BJ (cell line): ENCODE measurements around the gene COQ4. TPM values are rescaled to one million over a fixed set of nuclear protein-coding genes. Genes with fewer than 3 reads are reported as not detected.

ENCODE experiments used
- CTCF ChIA-PET: fragments of 350-600 bp; formaldehyde crosslinking; extraction: SDS; loops from one replicate; lab custom pipeline; 2021; ENCODE audit warnings: antibody characterized with exemption, inconsistent platforms; lab: Yijun Ruan, JAX
- POLR2A ChIA-PET: fragments of 300-600 bp; sonication (Branson Sonifier 250); formaldehyde crosslinking; extraction: SDS; loops from one replicate; lab custom pipeline; 2021; ENCODE audit warnings: antibody characterized with exemption; lab: Charles Lee
- DNase-seq: peaks from one replicate; pipeline ENCODE4 v3.0.0-alpha.2; 2011; ENCODE audit warnings: low read depth
- H3K27me3 ChIP-seq: 2 replicates; pipeline ENCODE4 v1.6.0; 2011; ENCODE audit warnings: low read length; ENCODE audit not compliant: control insufficient read depth, insufficient read depth
- H3K36me3 ChIP-seq: 2 replicates; pipeline ENCODE4 v1.5.1; 2011; ENCODE audit warnings: low read length; ENCODE audit not compliant: control insufficient read depth, insufficient read depth
- H3K4me3 ChIP-seq: 2 replicates; pipeline ENCODE4 v1.5.1; 2011; ENCODE audit warnings: low read depth, mild to moderate bottlenecking, control low read depth, low read length
- CTCF ChIP-seq: IDR thresholded peaks from 2 replicates; pipeline ENCODE4 v1.5.1; 2011; ENCODE audit warnings: low read depth, mild to moderate bottlenecking, control low read depth, inconsistent platforms, low read length, moderate library complexity; ENCODE audit not compliant: insufficient read depth
- polyA minus RNA-seq: library from RNA; depleted of rRNA, polyadenylated mRNA; stranded (reverse); fragments of >200 nt; gene quantifications from 2 replicates; pipeline ENCODE4 v1.2.3, GENCODE V29; 2011; rRNA and poly(A)+ RNA removed
- polyA plus RNA-seq: library from polyadenylated mRNA; depleted of rRNA; stranded (reverse); fragments of >200 nt; gene quantifications from 2 replicates; pipeline ENCODE4 v1.2.3, GENCODE V29; 2011; rRNA removed

COQ4 gene
- polyA plus RNA-seq (27.3 and 34.6 TPM in 2 replicates), polyA minus RNA-seq (20.1 and 24.8 TPM in 2 replicates)

DNA sequence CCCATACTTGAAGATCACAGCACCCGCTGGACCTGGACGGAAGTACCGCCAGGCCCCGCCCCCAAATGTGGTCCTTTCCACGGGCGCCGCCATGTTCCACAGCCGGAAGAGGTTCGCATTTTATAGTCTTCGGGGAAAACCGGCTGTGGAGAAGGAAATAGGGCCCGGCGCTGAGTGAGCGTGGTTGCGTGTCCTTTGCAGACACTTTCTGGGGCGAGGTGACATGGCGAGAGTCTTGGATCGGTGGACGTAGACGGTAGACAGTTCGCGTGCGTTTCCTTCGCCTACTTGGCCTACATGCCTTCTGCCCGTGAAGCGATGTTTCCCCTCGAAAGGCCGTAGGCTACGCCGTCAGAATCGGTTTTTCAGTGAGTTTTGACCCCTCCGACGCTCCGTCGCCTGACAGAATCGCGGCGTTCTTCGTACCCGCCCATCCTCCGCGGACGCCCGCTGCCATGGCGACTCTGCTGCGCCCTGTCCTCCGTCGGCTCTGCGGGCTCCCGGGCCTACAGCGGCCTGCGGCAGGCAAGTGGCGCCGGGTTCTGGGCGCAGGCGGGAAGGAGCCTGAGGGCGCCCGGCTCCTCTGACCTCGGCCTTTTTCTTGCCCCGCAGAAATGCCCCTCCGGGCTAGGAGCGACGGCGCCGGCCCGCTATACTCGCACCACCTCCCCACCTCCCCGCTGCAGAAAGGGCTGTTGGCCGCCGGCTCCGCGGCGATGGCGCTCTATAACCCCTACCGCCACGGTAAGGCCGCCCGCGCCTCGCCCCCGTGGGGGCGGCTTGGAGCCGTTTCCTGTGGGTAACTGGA lies at the start of gene COQ4, which contains the start of gene TRUB2:
Gene COQ4, plus strand, starts transcription at position 436 of the 808 bp plus-strand sequence. Its CDS starts 20 bp downstream, at position 456.
Gene TRUB2, minus strand, starts transcription at position 44 of the 808 bp plus-strand sequence. Its CDS starts 39 bp downstream, at position 5.
- peak within 1 kb of the TSS; percentile 64 for H3K4me3 ChIP-seq
- H3K36me3 ChIP-seq = peaks cover 5% of the 10 kb centered on the region
- peak; percentile 73 for DNase-seq
- no peak for TF ChIP-seq CTCF
- ChIA-PET CTCF (interaction anchor here (1.0 kb wide), 1 partner anchor 24 kb away, joined by 3 read pairs; no protein-coding TSS in a partner anchor), POLR2A (no interaction called here)
- H3K27me3 ChIP-seq = no peaks in the 10 kb centered on the region

GRCh38 chr9:128274245-128274644 lies 48.4 kb upstream of the COQ4 start:
- ChIA-PET CTCF (interaction anchor here (1.6 kb wide), 1 partner anchor 19 kb away, joined by 4 read pairs; no protein-coding TSS in a partner anchor), POLR2A (no interaction called here)
- H3K27me3 ChIP-seq = no peaks in the 10 kb centered on the region
- DNase-seq = no peak
- peaks cover 18% of the 10 kb centered on the region for H3K36me3 ChIP-seq
- TF ChIP-seq CTCF = no peak
- peak overlapping the region; percentile 91 for H3K4me3 ChIP-seq

DNA sequence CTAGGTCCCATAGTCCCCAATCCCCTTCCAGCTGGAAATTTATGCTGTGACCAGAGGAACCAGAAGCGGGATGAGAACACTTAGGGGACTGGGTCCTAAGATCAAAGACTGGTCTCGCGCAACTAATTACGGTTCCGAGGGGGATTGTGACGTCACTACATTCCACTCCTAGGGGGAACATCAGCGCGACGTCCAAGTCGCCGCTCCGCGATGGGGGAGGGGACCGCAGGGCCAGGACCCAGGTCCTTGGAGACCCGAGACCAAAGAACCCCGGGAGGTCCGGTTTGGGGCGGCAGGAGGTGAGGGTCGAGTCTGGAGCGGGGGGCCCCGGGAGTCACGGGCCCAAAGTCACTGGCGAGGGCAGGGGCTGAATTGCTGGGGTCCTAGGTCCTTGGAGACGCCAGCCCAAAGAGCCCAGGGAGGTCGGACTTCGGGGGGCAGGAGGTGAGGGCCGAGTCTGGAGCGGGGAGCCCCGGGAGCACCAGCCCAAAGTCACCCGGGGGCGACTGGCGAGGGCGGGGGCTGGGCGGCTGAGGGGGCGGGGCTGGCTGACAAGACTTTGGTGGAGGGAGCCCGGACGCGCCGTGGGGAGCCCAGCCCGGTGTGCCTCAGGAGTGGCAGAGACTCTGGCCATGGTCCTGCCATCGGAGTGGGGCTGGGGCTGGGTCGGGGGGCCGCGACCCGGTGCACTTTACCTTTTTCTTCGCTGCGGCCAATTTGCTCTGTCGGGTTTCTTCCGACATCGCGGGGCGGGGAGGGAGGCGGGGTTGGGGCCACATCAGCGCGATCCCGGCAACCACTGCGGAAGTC lies 47.2 kb upstream of the COQ4 start, which contains the start of gene GOLGA2:
Gene GOLGA2, minus strand, starts transcription at position 810 of the 810 bp plus-strand sequence. Its CDS starts 31 bp downstream, at position 779.
- POLR2A ChIA-PET = interaction anchor here (0.6 kb wide), 1 partner anchor 30 kb away, joined by 7 read pairs; no protein-coding TSS in a partner anchor

GRCh38 chr9:128276008-128276573 lies 46.5 kb upstream of the COQ4 start, which contains the start of gene SWI5:
SWI5 (plus strand) TSS chr9:128276276.
- no peaks in the 10 kb centered on the region for H3K27me3 ChIP-seq
- peaks cover 11% of the 10 kb centered on the region for H3K36me3 ChIP-seq
- DNase-seq = peak; percentile 95
- ChIA-PET CTCF (interaction anchor here (0.8 to 1.2 kb wide), 4 partner anchors 19 to 135 kb away, joined by 3 to 5 read pairs (median 4); no protein-coding TSS in a partner anchor), POLR2A (interaction anchor here (0.6 kb wide), 1 partner anchor 31 kb away, joined by 7 read pairs; no protein-coding TSS in a partner anchor)
- no peak for TF ChIP-seq CTCF
- peak within 1 kb of the TSS; percentile 91 for H3K4me3 ChIP-seq

More for the DNA sequence above, 47.2 kb upstream of the COQ4 start, which contains the start of gene GOLGA2:
- peak within 1 kb of the TSS; percentile 91 for H3K4me3 ChIP-seq
- H3K36me3 ChIP-seq = peaks cover 14% of the 10 kb centered on the region
- CTCF ChIA-PET = interaction anchor here (0.8 to 0.9 kb wide), 3 partner anchors 20 to 136 kb away, joined by 3 to 5 read pairs (median 5); no protein-coding TSS in a partner anchor
- no peak for DNase-seq
- no peak for TF ChIP-seq CTCF
- H3K27me3 ChIP-seq = no peaks in the 10 kb centered on the region
